ENCODE results near the gene TEPSIN.

The TEPSIN gene

GRCh38 chr17:81191116-81191515 is 47.7 kb downstream of the TEPSIN start:
- Mint-ChIP-seq H3K4me3 (no peak overlapping the region), H3K27ac (ENCODE audit: low read depth) (no peak overlapping the region), H3K36me3 (ENCODE audit: insufficient read depth) (peaks cover 4% of the 10 kb centered on the region), H3K4me1 (no peaks in the 10 kb centered on the region), H3K27me3 (no peaks in the 10 kb centered on the region), H3K9me3 (no peaks in the 10 kb centered on the region)
- DNase-seq (ENCODE audit: low spot score in 2 of 2) (no peak), ATAC-seq (replicated peaks; ENCODE audit: extremely low read depth, poor library complexity, severe bottlenecking) (no peak)

- ATAC-seq (replicated peaks; ENCODE audit: extremely low read depth, poor library complexity, severe bottlenecking): no peak
- H3K36me3 Mint-ChIP-seq (ENCODE audit: insufficient read depth): peaks cover 4% of the 10 kb centered on the region
- no peaks in the 10 kb centered on the region for H3K27me3 Mint-ChIP-seq
- H3K27ac Mint-ChIP-seq (ENCODE audit: low read depth): no peak overlapping the region
- no peak overlapping the region for H3K4me3 Mint-ChIP-seq
- DNase-seq (ENCODE audit: low spot score in 2 of 2): no peak
- no peaks in the 10 kb centered on the region for H3K9me3 Mint-ChIP-seq
- H3K4me1 Mint-ChIP-seq: no peaks in the 10 kb centered on the region
Observed at GRCh38 chr17:81190591-81190990, 48.3 kb downstream of the TEPSIN start.

- H3K4me3 Mint-ChIP-seq: no peak overlapping the region
- no peaks in the 10 kb centered on the region for H3K4me1 Mint-ChIP-seq
- no peaks in the 10 kb centered on the region for H3K27me3 Mint-ChIP-seq
- H3K9me3 Mint-ChIP-seq: no peaks in the 10 kb centered on the region
- DNase-seq (ENCODE audit: low spot score in 2 of 2) (no peak), ATAC-seq (replicated peaks; ENCODE audit: extremely low read depth, poor library complexity, severe bottlenecking) (no peak)
- H3K36me3 Mint-ChIP-seq (ENCODE audit: insufficient read depth): peaks cover 4% of the 10 kb centered on the region
- H3K27ac Mint-ChIP-seq (ENCODE audit: low read depth): no peak overlapping the region
Observed at GRCh38 chr17:81189670-81190530, 49.0 kb downstream of the TEPSIN start.

- ATAC-seq (replicated peaks; ENCODE audit: extremely low read depth, poor library complexity, severe bottlenecking): no peak
- H3K4me1 Mint-ChIP-seq: no peaks in the 10 kb centered on the region
- H3K4me3 Mint-ChIP-seq: no peak overlapping the region
- no peaks in the 10 kb centered on the region for H3K27me3 Mint-ChIP-seq
- no peak for DNase-seq (ENCODE audit: low spot score in 2 of 2)
- H3K27ac Mint-ChIP-seq (ENCODE audit: low read depth): peak overlapping the region; percentile 67
- H3K36me3 Mint-ChIP-seq (ENCODE audit: insufficient read depth): peaks cover 4% of the 10 kb centered on the region
- H3K9me3 Mint-ChIP-seq: no peaks in the 10 kb centered on the region
Observed at GRCh38 chr17:81189016-81189415, 49.8 kb downstream of the TEPSIN start.

GRCh38 chr17:81188491-81188840 is 50.4 kb downstream of the TEPSIN start:
- no peak for ATAC-seq (replicated peaks; ENCODE audit: extremely low read depth, poor library complexity, severe bottlenecking)
- Mint-ChIP-seq H3K4me3 (no peak overlapping the region), H3K27ac (ENCODE audit: low read depth) (no peak overlapping the region), H3K4me1 (no peaks in the 10 kb centered on the region), H3K36me3 (ENCODE audit: insufficient read depth) (peaks cover 3% of the 10 kb centered on the region), H3K27me3 (no peaks in the 10 kb centered on the region), H3K9me3 (no peaks in the 10 kb centered on the region)
- DNase-seq (ENCODE audit: low spot score in 2 of 2): no peak

- Mint-ChIP-seq H3K4me1 (no peaks in the 10 kb centered on the region), H3K4me3 (no peak overlapping the region), H3K9me3 (no peaks in the 10 kb centered on the region), H3K27me3 (no peaks in the 10 kb centered on the region), H3K36me3 (ENCODE audit: insufficient read depth) (peaks cover 3% of the 10 kb centered on the region), H3K27ac (ENCODE audit: low read depth) (no peak overlapping the region)
- ATAC-seq (replicated peaks; ENCODE audit: extremely low read depth, poor library complexity, severe bottlenecking): no peak
- no peak for DNase-seq (ENCODE audit: low spot score in 2 of 2)
Observed at GRCh38 chr17:81187586-81188490, 51.0 kb downstream of the TEPSIN start.

- ATAC-seq (replicated peaks; ENCODE audit: extremely low read depth, poor library complexity, severe bottlenecking) (no peak), DNase-seq (ENCODE audit: low spot score in 2 of 2) (no peak)
- Mint-ChIP-seq H3K9me3 (no peaks in the 10 kb centered on the region), H3K4me1 (no peaks in the 10 kb centered on the region), H3K27me3 (no peaks in the 10 kb centered on the region), H3K36me3 (ENCODE audit: insufficient read depth) (peaks cover 3% of the 10 kb centered on the region), H3K27ac (ENCODE audit: low read depth) (no peak overlapping the region), H3K4me3 (no peak overlapping the region)
Observed at GRCh38 chr17:81187120-81187519, 51.7 kb downstream of the TEPSIN start.

- DNase-seq (ENCODE audit: low spot score in 2 of 2) (no peak), ATAC-seq (replicated peaks; ENCODE audit: extremely low read depth, poor library complexity, severe bottlenecking) (no peak)
- Mint-ChIP-seq H3K27ac (ENCODE audit: low read depth) (no peak overlapping the region), H3K27me3 (no peaks in the 10 kb centered on the region), H3K9me3 (no peaks in the 10 kb centered on the region), H3K4me1 (no peaks in the 10 kb centered on the region), H3K4me3 (no peak overlapping the region), H3K36me3 (ENCODE audit: insufficient read depth) (peaks cover 3% of the 10 kb centered on the region)
Observed at GRCh38 chr17:81186203-81186602, 52.7 kb downstream of the TEPSIN start.

GRCh38 chr17:81184555-81184954 is 54.3 kb downstream of the TEPSIN start:
- no peaks in the 10 kb centered on the region for H3K9me3 Mint-ChIP-seq

GRCh38 chr17:81183807-81184206 is 55.0 kb downstream of the TEPSIN start:
- Mint-ChIP-seq H3K9me3 (no peaks in the 10 kb centered on the region), H3K4me3 (no peak overlapping the region), H3K36me3 (ENCODE audit: insufficient read depth) (peaks cover 2% of the 10 kb centered on the region), H3K4me1 (no peaks in the 10 kb centered on the region), H3K27ac (ENCODE audit: low read depth) (no peak overlapping the region), H3K27me3 (no peaks in the 10 kb centered on the region)
- DNase-seq (ENCODE audit: low spot score in 2 of 2): no peak
- no peak for ATAC-seq (replicated peaks; ENCODE audit: extremely low read depth, poor library complexity, severe bottlenecking)

More at GRCh38 chr17:81184555-81184954, 54.3 kb downstream of the TEPSIN start:
- Mint-ChIP-seq H3K4me3 (no peak overlapping the region), H3K27ac (ENCODE audit: low read depth) (no peak overlapping the region), H3K4me1 (no peaks in the 10 kb centered on the region), H3K27me3 (no peaks in the 10 kb centered on the region), H3K36me3 (ENCODE audit: insufficient read depth) (peaks cover 2% of the 10 kb centered on the region)
- ATAC-seq (replicated peaks; ENCODE audit: extremely low read depth, poor library complexity, severe bottlenecking): no peak
- no peak for DNase-seq (ENCODE audit: low spot score in 2 of 2)

- no peak overlapping the region for H3K27ac Mint-ChIP-seq (ENCODE audit: low read depth)
- no peaks in the 10 kb centered on the region for H3K4me1 Mint-ChIP-seq
Observed at GRCh38 chr17:81183316-81183715, 55.5 kb downstream of the TEPSIN start.

GRCh38 chr17:81182596-81182995 is 56.3 kb downstream of the TEPSIN start:
- DNase-seq (ENCODE audit: low spot score in 2 of 2) (no peak), ATAC-seq (replicated peaks; ENCODE audit: extremely low read depth, poor library complexity, severe bottlenecking) (no peak)
- Mint-ChIP-seq H3K27ac (ENCODE audit: low read depth) (no peak overlapping the region), H3K36me3 (ENCODE audit: insufficient read depth) (no peaks in the 10 kb centered on the region), H3K9me3 (no peaks in the 10 kb centered on the region), H3K27me3 (no peaks in the 10 kb centered on the region), H3K4me1 (no peaks in the 10 kb centered on the region), H3K4me3 (no peak overlapping the region)

More at GRCh38 chr17:81183316-81183715, 55.5 kb downstream of the TEPSIN start:
- DNase-seq (ENCODE audit: low spot score in 2 of 2): no peak
- Mint-ChIP-seq H3K4me3 (no peak overlapping the region), H3K27me3 (no peaks in the 10 kb centered on the region), H3K9me3 (no peaks in the 10 kb centered on the region), H3K36me3 (ENCODE audit: insufficient read depth) (no peaks in the 10 kb centered on the region)
- ATAC-seq (replicated peaks; ENCODE audit: extremely low read depth, poor library complexity, severe bottlenecking): no peak

- H3K4me1 Mint-ChIP-seq: no peaks in the 10 kb centered on the region
Observed at GRCh38 chr17:81181811-81182185, 57.1 kb downstream of the TEPSIN start.

More at GRCh38 chr17:81181811-81182185, 57.1 kb downstream of the TEPSIN start:
- DNase-seq (ENCODE audit: low spot score in 2 of 2) (no peak), ATAC-seq (replicated peaks; ENCODE audit: extremely low read depth, poor library complexity, severe bottlenecking) (no peak)
- no peaks in the 10 kb centered on the region for H3K27me3 Mint-ChIP-seq
- H3K36me3 Mint-ChIP-seq (ENCODE audit: insufficient read depth): no peaks in the 10 kb centered on the region
- H3K27ac Mint-ChIP-seq (ENCODE audit: low read depth): no peak overlapping the region
- H3K9me3 Mint-ChIP-seq: no peaks in the 10 kb centered on the region
- H3K4me3 Mint-ChIP-seq: no peak overlapping the region

Measured in central memory CD8-positive, alpha-beta T cell (primary cell).